ENCODE data around the gene LAD1.

Gene LAD1

GRCh38 chr1:201434266-201434665 lies 35.1 kb upstream of the LAD1 start:
- Histone ChIP-seq H3K27ac (no peak overlapping the region), H3K4me3 (no peak overlapping the region)
- TF ChIP-seq, protein P1, sequence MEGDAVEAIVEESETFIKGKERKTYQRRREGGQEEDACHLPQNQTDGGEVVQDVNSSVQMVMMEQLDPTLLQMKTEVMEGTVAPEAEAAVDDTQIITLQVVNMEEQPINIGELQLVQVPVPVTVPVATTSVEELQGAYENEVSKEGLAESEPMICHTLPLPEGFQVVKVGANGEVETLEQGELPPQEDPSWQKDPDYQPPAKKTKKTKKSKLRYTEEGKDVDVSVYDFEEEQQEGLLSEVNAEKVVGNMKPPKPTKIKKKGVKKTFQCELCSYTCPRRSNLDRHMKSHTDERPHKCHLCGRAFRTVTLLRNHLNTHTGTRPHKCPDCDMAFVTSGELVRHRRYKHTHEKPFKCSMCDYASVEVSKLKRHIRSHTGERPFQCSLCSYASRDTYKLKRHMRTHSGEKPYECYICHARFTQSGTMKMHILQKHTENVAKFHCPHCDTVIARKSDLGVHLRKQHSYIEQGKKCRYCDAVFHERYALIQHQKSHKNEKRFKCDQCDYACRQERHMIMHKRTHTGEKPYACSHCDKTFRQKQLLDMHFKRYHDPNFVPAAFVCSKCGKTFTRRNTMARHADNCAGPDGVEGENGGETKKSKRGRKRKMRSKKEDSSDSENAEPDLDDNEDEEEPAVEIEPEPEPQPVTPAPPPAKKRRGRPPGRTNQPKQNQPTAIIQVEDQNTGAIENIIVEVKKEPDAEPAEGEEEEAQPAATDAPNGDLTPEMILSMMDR (IDR thresholded peaks at IDR 0.05): no peak
- DNase-seq (ENCODE audit: low spot score): no peak

DNA sequence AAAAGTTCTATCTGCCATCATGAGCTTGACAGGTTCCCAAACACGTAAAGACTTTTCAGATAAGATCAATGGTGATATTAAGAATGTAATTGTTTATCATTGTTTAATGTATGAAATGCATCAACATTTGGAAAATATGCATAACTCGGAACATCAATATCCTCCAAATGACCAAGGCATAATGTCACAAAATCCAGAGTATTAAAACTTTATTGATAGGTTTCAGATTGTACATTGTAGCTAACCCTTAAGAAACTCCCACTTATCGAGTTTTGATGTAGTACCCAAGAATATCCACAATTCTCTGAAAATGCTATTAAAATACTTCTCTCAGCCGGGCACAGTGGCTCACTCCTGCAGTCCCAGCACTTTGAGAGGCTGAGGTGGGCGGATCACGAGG lies 34.5 kb upstream of the LAD1 start:
- DNase-seq (ENCODE audit: low spot score): no peak
- no peak overlapping the region for H3K27ac ChIP-seq
- H3K4me3 ChIP-seq: no peak overlapping the region
- TF ChIP-seq, protein P1 (IDR thresholded peaks at IDR 0.05): no peak

DNA sequence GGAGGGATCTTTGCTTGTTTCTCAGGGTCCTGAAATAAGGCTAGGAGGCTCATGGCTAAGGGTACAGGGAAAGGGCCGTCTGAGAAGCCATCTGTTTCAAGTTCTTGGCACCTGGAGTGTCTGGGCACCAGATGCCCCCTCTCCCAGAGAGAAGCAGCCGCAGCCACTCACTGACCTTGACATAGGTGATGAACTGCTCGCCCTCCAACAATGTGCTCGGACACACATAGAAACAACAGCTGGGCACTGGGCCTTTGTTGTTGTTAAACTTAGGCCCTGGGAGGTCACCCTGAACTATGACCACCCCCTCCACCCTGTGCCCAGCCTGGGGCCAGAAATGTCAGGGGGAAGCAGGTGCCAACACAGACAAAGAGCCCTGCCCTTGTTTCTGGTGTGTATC lies 31.7 kb upstream of the LAD1 start:
- Histone ChIP-seq H3K4me3 (no peak overlapping the region), H3K27ac (no peak overlapping the region)
- no peak for DNase-seq (ENCODE audit: low spot score)
- TF ChIP-seq, protein P1 (IDR thresholded peaks at IDR 0.05): no peak

DNA sequence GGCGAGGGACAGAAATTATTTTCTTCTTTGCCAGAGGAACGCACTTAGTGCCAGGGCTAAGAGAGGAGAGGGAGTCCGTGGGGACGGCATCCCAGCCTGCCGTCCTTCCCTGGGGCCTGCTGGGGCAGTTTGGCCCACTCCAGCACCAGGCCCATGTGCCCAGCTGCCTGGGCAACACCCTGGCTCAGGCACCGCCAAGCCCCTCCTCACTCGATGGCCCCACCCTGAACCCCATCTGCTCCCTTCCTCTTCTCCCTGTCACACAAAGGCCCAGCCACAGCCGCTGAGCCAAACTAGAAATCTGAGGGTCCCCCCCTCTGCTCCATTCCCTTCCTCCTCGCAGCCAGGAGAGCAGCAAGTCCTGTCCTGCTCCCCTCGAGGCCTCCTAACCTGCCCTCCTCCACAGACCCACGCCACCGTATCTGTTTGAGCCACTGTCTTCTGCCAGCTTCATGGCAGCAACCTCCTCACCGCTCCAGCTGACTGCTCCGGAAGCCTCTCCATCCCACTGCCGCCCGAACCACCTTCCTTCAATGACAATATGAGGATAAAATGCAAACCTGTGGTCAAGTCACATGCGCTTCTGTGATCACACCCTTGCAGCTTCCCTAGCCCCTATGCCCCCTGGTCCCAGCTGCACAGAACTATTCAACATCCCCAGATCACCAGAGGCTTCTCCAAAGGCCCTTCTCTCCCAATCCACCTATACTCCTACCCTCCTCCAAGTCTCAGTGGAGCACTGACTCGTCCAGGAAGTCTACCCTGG lies 30.8 kb upstream of the LAD1 start:
- Histone ChIP-seq H3K27ac (no peak overlapping the region), H3K4me3 (no peak overlapping the region)
- TF ChIP-seq, protein P1 (IDR thresholded peaks at IDR 0.05): no peak
- DNase-seq (ENCODE audit: low spot score): no peak

GRCh38 chr1:201427963-201428362 lies 28.8 kb upstream of the LAD1 start:
- Histone ChIP-seq H3K4me3 (no peak overlapping the region), H3K27ac (no peak overlapping the region)
- TF ChIP-seq, protein P1 (IDR thresholded peaks at IDR 0.05): no peak
- no peak for DNase-seq (ENCODE audit: low spot score)

DNA sequence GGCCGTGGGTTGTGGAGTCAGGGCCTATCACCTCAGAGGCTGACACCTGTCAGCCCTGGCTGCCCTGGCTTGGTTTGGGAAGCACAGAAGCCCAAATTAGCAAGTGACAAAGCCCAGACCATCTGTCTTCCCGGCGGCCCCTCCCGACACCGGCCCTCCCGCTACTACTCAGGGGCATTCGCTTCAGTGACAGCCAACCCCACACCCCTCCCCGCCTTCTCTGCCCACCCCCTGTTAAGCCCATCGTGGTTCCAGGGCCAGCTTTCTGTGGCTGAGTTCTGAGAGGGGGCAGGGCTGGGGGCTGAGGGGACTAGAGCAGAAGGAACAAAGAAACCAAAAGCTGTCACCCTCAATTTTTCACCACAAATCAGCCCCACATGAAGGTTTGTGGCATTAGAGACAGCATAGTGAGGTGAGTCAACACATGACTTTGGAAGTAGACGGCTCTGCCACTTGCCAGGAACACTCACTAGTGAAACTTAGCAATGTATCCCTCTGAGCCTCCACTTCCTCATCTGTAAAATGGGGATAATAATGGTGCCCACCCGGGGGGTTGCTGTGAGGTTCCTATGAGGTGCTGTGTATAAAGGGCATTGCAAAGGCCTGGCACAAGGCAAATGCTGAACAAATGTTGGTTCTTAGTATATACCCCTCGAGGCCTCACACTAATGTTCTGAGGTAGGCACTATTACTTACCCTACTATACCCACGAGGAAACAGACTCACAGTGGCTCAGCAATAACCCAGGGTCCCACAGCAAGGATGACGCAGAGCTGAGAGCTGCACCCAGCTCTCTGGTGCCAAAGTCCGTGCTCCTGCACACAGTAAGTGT lies 27.6 kb upstream of the LAD1 start:
- no peak overlapping the region for H3K4me3 ChIP-seq
- no peak for DNase-seq (ENCODE audit: low spot score)
- TF ChIP-seq, protein P1 (IDR thresholded peaks at IDR 0.05): no peak
- no peak overlapping the region for H3K27ac ChIP-seq
